HuH-7 (cell line): ENCODE measurements around the gene NOP58.
"Not testable (repeated sequence)": the region's sequence is repeated elsewhere in the genome, so short reads cannot be mapped to it uniquely, and the experiment has no call there.

Source experiments
- DNase-seq: peaks from one replicate; pipeline ENCODE4 v3.0.0; 2011; ENCODE audit warnings: low spot score

The NOP58 gene, protein sequence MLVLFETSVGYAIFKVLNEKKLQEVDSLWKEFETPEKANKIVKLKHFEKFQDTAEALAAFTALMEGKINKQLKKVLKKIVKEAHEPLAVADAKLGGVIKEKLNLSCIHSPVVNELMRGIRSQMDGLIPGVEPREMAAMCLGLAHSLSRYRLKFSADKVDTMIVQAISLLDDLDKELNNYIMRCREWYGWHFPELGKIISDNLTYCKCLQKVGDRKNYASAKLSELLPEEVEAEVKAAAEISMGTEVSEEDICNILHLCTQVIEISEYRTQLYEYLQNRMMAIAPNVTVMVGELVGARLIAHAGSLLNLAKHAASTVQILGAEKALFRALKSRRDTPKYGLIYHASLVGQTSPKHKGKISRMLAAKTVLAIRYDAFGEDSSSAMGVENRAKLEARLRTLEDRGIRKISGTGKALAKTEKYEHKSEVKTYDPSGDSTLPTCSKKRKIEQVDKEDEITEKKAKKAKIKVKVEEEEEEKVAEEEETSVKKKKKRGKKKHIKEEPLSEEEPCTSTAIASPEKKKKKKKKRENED

DNA sequence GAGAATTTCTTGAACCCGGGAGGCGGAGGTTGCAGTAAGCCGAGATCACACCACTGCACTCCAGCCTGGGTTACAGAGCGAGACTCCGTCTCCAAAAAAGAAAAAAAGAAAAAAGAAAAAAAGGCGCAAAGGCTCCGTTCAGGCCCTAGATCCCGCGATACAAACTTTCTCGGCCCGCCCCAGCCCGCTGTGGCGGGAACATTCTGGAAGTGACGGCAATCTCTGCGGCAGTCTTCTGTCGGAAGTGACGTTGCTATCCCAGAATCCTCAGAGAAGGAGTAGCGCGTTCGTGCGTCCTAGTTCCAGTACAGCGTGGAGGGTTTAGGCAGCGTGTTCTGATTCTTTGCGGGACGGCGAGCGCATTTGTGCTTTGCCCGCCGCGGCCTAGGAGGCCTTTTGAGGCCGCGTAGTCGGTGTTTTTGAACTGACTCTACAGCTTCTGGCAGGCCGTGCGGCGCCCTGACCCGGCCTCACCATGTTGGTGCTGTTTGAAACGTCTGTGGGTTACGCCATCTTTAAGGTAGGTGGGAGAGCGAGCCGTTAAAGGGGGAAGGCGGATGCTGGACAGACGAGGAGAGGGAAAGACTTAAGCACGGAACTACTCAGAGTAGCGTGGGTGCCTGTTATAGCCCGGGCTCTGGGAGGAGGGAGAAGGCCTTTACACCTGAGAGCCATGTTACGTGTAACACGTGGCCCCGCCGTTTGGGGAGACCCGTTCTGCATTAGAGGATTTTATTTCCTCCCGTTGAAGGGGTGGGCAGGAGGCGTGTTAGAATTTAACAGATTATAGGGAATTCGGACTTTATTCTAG is at the start of gene NOP58:
TSS of gene NOP58 (plus strand) at position 297 of the 811 bp plus-strand sequence. CDS start at position 476, 179 bp downstream.
- DNase-seq = peak; percentile 75

DNA sequence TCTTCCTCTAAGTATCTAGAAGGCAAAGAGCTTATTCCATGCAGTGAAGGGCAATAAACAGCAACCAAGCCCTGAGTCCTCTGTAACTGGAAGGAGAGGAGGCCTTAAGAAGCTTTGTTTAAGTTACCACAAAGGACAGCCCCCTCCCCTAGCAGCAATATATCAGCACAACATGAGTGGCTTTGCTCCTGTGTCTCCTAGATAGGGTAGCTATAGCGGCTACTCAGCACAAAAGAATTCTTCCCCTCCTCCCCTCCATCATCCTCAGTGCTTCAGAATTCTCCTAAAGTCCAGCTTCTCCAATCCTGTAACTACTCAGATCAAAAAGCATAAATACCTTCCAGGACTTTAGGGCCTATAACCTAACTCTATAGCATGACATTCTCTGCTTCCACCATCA is 43.7 kb upstream of the NOP58 start:
- DNase-seq = no peak

DNA sequence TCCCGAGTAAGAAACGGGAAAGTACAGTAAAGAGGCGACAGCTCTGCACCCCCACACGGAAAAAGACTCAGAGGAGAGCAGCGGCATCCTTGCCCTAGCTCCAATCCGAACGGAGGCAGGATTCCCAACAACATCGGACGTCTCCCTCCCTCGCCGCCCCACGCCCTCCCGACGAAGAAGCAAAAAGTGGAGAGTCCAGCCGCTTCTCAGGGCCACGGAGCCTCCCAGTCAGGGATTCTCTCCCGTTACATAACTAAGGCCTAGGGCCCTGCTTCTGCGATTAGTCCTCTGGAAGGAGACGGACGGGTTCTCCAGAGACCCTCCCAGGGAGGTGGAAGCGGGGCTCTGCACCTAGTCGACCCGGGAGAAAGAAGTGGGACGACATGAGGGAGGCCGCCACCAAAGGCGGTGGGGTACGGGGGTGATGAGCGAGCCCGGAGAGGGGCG is 27.8 kb upstream of the NOP58 start:
- DNase-seq = no peak

DNA sequence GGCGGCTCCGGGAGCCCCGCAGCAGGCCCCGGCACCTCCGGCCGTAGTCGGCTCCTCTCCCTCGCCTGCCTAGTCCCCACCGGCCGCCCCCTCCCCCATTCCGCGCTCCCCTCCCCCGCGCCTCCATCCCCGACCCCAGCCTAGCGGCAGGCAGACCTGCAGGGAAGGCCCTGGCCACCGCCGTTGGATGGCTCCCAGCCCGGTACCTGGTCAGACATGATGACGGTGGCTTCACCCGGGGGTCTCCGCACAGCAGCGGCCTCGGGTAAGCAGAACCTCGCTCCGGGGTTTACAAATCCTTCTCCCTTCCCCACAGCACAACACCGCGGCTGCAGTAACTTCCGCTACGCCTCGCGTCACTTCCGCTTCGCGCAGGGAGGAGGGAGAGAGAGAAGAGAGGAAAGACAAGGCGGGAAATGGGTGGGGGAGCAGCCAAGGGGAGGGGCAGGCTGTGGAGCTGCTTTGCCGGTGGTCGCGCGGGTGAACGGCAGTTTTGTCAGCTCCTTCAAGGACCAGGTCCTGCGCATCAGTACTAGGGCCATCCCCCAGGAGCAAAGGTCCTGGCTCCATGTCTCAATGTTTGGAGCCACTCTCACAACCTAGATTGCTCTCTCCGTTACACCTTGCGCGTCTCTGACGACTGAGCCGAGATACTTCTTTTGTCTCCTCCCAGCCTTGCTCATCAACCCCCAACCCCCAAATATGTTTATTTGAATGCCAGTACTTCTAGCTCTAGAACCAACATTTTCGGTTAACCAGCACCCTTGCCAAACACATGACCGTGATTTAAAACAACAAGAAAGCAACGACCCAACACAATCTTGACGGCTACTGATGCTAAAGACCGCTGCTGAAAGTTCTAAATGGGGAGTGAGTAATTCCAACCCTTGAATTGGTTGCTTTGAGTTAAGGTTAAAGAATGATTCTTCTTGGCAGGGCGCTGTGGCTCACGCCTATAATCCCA is 27.0 kb upstream of the NOP58 start, which contains the start of gene SUMO1:
TSS of gene SUMO1 (minus strand) at position 364 of the 964 bp plus-strand sequence. CDS start at position 218, 146 bp downstream.
- peak; percentile 76 for DNase-seq

DNA sequence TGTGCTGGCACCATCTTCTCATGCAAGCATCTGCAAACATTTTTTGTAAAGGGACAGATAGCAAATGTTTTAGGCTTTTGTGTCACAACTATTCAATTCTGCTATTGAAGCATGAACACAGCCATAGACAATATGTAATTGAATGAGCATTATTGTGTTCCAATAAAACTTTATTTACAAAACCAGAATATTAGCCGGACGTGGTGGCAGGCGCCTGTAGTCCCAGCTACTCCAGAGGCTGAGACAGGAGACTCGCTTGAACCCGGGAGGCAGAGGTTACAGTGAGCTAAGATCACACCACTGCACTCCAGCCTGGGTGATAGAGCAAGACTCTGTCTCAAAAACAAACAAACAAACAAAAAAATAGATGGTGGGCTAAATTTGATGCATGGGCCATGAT is 17.9 kb upstream of the NOP58 start:
- not testable (repeated sequence) for DNase-seq

DNA sequence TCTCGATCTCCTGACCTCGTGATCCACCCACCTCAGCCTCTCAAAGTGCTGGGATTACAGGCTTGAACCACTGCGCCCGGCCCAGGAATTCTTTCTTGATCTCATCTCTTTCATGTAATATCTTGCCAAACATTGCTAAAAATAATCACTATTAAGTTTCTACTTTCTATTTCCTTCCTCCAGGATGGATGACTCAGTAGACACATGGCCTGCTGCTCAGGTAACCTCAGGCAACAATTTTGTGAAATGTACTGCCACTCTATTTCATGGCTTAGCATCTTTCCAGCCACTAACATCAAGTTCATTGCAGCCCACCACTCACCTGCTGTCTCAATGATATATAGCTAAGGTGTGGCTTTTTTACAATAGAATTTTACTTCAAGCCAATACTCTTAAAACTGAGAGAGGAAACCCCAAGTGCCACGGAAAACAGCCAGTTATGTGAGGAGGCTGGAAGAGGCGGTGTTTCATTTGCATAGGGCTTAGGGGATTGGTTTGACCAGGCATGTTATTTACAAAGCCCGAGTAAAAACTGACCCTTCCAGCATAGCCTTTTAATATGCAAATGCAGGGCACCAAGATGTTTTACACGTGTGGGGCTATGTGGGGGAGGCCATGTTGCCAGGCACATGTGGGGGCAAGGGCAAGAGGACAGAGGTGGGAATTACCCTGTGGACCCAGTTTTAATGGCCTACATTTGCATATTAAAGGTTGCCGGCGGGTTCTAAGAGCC is 15.9 kb upstream of the NOP58 start:
- no peak for DNase-seq

DNA sequence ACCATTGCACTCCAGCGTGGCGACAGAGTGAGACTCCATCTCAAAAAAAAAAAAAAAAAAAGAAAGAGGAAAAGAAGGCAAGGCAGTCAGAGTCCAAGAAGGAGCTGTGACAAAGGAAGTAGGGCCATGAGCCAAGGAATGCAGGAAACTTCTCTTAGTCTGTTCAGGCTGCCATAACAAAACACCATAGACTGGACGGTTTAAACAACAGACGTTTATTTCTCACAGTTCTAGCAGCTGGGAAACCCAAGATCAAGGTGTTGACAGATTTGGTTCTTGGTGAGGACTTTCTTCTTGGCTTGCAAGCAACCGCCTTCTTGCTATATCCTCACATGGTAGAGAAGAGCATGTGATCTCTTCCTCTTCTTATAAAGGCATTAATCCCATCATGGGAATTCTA is 14.1 kb upstream of the NOP58 start:
- DNase-seq = no peak

DNA sequence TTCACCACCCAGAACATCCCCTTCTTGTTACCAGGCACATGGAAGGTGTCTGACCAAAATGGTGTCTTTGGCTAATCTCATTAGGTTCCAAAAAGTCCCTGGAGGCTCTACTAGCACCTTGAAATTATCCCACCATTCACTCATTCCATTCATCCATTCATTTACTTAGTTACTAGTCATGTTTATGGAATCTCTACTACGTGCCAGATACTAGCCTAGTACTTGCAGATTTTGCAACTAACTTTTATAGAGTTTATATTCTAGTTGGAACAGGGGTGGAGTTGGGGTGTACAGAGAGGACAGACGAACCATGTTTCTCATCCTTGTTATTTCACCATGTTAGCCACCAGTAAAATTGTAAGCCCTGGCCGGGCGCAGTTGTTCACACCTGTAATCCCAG is 4.0 kb upstream of the NOP58 start:
- no peak for DNase-seq

DNA sequence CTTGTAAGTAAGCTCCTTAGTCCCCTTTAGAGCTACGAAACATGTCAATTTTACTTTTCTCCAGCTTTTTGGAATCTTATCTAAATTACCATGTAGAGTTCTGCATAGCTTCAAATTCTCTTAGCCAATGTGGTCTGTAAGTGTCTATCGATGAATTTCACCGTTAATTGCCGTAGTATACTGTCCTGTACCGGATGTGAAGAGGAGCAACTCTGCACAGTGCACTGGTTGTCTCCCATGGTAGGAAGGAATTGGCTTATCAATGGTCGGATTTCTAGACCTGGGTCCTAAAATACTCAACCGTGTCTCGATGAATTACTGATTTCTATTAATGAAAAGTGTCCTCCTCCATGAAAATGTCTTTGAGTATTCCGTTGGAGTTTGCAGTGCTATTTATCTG is 1.9 kb downstream of the NOP58 start:
- no peak for DNase-seq

DNA sequence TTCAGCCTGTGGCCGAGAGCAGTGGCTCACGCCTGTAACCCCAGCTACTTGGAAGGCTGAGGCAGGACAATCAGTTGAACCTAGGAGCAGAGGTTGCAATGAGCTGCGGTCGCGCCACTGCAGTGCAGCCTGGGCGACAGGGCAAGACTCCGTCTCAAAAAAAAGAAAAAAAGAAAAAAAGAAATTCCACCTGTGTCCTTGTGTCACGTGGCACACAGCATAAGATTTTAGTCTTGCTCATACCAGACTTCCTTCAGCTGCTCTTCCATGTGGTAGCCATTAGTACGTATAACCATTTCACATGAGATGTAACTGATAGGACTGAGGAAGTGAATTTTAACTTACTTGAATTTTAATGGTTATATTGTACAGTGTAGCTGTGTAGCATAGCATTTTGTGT is 4.0 kb downstream of the NOP58 start:
- no peak for DNase-seq

DNA sequence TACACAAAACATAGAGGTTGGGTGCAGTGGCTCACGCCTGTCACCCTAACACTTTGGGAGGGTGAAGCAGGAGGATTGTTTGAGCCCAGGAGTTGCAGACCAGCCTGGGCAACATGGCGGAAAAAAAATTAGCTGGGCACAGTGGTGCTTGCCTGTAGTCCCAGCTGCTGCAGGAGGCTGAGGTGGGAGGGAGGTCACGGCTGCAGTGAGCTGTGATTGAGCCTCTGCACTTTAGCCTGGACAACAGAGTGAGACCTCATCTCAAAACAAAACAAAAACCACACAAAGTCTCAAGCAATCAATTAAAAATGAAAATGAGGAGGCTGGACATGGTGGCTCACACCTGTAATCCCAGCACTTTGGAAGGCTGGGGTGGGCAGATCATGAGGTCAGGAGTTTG is 4.9 kb downstream of the NOP58 start:
- DNase-seq = no peak

DNA sequence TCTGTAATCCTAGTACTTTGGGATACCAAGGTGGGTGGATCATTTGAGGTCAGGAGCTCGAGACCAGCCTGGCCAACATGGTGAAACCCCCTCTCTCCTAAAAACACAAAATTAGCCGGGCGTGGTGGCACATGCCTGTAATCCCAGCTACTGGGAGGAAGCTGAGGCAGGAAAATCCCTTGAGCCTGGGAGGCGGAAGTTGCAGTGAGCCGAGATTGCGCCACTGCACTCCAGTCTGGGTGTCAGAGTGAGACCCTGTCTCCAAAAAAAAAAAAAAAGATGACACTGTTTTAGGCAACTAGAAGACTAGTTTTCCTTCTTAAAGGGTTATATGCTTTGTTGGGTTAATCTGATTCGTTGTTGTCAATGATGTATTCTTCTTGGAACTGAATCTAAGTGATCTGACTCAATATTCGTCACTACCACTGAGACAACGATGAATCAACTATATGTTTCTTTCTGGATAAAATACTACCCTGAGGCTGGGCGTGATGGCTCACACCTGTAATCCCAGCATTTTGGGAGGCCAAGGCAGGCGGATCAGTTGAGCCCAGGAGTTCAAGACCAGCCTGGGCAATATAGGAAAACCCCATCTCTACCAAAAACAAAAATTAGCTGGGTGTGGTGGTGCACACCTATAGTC is 10.6 kb downstream of the NOP58 start:
- not testable (repeated sequence) for DNase-seq

DNA sequence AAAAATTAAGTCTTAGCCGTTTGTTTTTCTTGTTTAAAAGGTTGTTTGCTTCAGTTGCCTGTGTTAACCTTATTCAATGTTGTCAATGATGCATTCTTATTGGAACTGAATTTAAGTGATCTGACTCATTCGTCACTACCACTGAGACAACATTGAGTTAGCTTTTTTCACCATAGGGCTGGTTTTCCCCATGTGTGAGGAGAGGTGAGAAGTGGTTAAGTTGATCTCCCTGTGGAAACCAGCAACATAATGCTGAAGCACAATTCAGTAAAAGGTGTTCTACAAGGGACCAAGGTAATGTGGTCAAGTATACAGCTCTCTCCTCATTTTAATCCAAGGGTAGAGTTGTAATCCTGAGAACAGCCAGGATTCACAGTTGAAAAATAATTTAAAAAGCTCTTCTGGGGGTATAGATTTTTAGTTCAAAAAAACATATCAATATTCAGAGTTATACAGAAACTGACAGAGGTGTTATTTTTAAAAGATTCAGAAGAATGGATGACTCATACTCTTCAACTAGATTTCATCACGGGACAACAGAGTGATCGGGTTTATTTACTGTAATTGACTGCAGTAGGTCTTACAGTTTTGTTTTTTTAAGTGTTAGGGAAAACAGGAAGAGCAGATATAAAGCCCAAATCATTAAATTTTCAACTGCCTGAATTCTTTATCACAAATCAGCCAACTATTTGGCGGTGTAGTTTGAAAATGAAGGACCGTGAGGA is 12.6 kb downstream of the NOP58 start:
- no peak for DNase-seq

DNA sequence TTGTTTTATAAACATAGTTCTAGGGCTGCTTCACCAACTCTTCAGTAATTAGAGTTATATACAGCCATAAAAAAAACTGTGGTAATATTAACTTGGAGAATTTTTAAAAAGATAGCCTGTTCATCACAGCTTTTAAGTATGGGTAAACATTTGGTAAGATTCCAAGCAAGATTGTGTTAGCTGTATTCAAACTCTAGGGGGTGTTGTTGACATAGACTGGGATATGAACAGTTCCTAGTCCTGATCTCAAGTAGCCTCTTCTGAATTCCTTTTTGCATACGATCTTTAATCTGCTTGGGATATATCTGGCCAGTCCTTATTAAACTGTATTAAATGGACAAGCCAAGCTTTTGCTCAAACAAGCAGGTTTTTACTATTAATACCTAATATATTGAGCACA is 13.4 kb downstream of the NOP58 start:
- peak; percentile 42 for DNase-seq

DNA sequence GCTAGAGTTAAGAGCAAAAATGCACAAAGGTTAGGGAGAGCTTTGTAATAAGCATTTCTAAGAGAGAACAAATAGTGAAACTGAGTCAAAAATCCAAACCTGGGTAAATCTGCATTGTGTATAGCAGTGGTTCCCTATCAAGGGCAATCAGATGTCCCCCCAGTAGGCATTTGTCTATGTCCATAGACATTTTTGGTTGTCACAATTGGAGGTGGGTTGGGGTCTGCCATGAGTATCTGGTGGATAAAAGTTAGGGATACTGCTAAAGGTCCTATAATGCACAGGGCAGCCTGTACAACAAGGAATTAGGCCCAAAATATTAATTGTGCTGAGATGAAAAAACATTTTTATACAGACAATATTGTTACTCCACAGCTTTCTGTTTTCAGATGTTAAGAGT is 21.0 kb downstream of the NOP58 start:
- no peak for DNase-seq

DNA sequence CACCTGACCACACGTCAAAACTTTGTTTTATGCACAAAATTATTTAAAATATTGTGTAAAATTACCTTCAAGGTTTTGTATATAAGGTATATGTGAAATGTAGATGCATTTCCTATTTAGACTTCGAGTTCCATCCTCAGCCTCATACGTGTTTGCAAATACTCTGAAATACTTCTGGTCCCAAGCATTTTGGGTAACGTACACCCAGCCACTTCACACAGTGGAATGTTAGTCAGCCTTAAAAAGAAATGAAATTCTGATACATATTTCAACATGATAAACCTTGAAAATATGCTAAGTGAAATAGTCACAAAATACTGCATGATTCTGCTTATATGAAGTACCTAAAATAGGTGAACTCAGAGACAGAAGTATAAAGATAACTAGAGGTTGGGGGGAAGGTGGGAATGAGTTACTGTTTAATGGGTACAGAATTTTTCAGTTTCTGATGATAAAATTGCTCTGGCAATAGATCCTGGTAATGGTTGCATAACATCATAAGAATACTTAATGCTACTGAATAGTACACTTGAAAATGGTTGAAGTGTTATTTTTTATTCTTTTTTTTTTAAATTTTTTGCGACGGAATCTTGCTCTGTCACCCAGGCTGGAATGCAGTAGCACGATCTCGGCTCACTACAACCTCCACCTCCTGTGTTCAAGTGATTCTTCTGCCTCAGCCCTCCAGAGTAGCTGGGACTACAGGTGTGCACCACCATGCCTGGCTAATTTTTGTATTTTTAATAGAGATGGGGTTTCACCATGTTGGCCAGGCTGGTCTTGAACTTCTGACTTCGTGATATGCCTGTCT is 24.0 kb downstream of the NOP58 start:
- DNase-seq = no peak

DNA sequence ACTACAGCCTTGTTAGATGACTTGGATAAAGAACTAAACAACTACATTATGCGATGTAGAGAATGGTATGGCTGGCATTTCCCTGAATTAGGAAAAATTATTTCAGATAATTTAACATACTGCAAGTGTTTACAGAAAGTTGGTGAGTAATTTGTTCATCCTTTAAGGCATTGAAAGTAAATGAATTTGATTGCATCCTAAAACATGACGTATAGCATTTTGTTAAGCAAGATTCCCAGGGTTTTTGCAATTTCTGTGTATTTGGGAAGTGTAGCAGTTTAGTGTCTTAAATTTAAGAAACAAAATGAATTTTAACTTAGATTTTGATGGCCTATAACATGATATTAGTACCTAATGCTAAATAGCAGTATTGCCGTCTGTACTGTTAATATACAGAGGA is 24.8 kb downstream of the NOP58 start:
- no peak for DNase-seq

DNA sequence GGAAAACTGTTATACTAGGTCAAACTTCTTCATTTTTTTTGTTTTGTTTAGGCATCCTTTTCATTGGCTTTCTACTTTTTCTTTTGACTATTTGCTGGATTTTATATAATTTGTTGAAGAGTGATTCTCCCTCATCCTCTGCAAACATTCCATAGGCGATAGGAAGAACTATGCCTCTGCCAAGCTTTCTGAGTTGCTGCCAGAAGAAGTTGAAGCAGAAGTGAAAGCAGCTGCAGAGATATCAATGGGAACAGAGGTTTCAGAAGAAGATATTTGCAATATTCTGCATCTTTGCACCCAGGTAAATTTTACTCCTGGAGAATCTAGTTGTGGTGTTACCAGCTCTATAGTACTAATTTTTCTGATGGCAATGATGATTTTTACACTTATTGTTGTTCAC is 25.4 kb downstream of the NOP58 start:
- DNase-seq = no peak

DNA sequence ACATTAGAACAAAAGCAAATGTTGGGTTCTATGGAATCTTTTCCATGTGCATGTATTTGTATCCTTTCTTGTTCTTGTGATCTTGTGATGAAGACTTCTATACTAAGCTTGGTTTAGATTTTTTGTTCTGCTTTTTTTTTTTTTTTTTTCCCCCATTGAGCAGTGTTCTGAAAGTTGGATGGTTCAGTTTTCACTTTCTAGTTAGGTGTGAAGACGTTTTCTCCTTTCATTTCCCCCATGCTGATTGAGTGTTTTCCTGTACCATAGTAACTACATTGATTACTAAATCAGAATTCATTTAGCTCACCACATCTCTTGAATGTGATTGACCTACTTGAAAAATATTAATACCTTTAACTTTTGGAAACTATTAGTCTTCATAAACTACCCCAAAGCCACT is 34.1 kb downstream of the NOP58 start:
- DNase-seq = no peak
